GM21576 (cell line): ENCODE data around the gene GSTT4.
"Not testable (repeated sequence)": the region's sequence is repeated elsewhere in the genome, so short reads cannot be mapped to it uniquely, and the experiment has no call there.

Source experiments
- ATAC-seq: cut with Tn5 transposase; IDR thresholded peaks from one replicate; pipeline ENCODE4 v1.9.1; 2021; ENCODE audit warnings: mild to moderate bottlenecking, moderate library complexity; ENCODE audit not compliant: unreplicated experiment

Gene GSTT4

DNA sequence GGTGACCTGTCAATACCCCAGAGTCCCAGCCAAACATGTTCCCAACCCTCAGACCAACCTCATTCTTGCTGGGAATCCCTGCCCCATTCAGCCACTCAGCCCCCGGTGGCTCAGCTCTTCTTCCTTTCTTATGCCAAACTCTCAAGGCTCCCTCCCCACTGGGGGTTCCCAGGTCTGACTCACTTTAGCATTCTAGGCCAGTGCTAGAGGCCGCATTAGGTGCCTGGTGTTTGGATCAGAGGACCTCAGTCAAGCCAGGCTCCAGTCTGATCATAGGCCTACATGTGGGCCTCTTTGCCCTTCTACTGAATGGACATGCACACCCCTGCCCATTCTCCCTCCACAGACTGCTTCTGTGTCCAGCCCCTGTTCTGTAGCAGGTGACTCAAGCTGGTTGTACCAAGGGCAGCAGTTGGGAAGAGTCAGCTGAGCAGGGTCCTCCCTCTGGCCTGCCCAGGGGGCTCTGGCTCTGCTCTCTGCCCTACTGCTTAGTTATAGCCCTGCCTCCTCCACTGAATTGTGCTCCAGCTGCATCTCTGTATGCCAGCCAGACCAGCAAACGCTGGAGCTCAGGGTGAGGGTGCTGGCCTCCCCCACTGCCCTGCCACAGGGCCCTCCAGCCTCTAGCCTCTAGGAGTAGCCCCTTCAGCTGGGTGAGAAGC lies 15.5 kb downstream of the GSTT4 start:
- not testable (repeated sequence) for ATAC-seq

- ATAC-seq = not testable (repeated sequence)
These were observed 18.6 kb downstream of the GSTT4 start for GRCh38 chr22:23986538-23987178.

DNA sequence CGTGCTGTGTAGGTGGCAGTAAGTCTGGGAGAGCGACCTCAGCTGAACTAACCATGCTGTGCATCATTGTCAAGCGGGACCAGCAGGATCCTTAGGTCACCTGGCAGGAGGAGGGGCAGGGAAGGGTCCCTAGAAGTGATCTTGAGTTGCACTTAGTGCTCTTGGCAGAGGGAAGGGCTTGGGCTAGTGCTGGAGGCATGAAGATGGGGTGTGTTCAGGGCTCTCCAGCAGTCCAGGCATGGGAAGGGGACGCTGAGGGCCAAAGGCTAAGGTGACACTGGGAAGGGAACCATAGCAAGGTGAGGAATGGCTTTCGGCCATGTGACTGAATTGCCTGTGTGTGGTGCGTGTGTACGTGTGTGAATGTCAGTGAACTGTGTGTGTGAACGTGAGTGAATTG lies 19.2 kb downstream of the GSTT4 start:
- ATAC-seq = not testable (repeated sequence)

GRCh38 chr22:23984430-23984829 lies 20.8 kb downstream of the GSTT4 start:
- no peak for ATAC-seq

GRCh38 chr22:23980567-23980966 lies 24.7 kb downstream of the GSTT4 start:
- not testable (repeated sequence) for ATAC-seq

- ATAC-seq = not testable (repeated sequence)
These were observed 25.6 kb downstream of the GSTT4 start, which contains the start of gene GSTT2 for GRCh38 chr22:23979557-23980240. Gene GSTT2 (plus strand): TSS chr22:23980134.

- not testable (repeated sequence) for ATAC-seq
These were observed 27.9 kb downstream of the GSTT4 start for GRCh38 chr22:23977304-23977703.

DNA sequence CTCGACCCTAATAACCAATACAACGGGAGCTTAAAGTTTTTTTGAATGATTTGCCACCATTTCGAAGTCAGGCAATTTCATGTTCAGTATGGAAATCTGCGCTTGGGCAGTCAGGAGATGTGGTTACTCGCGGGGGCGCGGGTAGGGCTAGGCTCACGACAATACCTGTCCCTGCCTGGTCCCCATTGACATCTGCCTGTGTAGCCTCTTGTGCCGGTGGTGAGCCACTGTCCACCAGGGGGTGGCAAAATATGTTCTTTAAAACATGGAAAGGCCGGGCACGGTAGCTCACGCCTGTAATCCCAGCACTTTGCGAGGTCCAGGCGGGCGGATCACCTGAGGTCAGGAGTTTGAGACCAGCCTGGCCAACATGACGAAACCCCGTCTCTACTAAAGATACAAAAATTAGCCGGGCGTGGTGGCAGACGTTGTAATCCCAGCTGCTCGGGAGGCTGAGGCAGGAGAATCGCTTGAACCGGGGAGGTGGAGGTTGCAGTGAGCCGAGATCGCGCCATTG lies 30.4 kb downstream of the GSTT4 start:
- ATAC-seq = not testable (repeated sequence)

- ATAC-seq = peak; percentile 91
These were observed 30.9 kb downstream of the GSTT4 start, which contains the start of gene DDT for GRCh38 chr22:23974345-23974744. Gene DDT (minus strand): TSS chr22:23974441. CDS start chr22:23974414, 27 bp downstream.

DNA sequence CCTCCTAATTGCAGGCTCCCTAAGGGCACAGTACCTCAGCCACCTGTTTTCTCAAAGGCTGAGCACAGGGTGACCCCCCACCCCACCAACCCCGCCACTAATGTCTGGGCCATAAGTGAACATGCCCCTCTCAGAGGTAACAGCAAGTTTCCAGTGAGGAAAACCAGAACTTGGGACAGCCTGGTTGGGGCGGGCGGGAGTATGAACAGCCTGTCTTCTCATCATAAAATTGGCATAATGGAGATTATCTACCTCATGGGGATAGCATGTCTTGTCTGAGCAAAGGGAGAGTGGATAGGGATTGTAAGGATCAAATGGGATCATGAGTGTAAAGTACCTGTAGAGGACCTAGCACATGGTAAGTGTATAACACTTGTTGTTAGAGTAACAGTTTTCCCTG lies 33.3 kb downstream of the GSTT4 start:
- ATAC-seq = not testable (repeated sequence)

DNA sequence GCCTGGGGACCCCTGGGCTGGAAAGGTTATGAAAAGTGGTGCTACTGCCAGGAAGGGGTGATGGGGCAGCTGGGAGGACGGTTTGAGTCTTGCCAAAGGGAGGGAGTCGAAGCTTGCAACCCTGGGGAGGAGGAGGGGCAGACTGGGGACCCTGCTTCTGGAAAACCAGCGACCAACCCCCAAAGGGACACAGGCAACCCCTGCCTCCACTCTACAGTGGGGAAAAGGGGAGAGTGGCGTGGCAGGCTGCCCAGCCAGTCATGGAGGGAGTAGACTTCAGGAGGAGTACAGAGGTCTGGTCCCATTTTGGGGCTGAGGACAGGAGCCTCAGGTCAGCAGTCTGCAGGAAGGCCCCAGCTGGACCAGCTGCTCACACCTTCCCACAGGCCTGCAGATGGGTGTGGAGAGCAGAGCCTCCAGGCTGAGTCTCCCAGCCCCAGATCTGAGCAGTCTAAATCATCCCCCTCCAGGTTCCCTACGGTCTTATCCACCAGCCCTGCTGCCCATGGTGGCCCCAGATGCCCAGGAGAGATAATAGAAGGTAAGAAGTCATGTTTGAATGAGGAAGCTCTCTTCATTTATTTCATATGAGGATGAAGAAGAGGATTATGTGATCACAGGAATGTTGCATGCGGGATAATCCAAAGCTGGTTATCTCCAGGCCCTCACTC lies 34.3 kb downstream of the GSTT4 start:
- no peak for ATAC-seq

- ATAC-seq = no peak
These were observed 35.0 kb downstream of the GSTT4 start for GRCh38 chr22:23970201-23970641.

DNA sequence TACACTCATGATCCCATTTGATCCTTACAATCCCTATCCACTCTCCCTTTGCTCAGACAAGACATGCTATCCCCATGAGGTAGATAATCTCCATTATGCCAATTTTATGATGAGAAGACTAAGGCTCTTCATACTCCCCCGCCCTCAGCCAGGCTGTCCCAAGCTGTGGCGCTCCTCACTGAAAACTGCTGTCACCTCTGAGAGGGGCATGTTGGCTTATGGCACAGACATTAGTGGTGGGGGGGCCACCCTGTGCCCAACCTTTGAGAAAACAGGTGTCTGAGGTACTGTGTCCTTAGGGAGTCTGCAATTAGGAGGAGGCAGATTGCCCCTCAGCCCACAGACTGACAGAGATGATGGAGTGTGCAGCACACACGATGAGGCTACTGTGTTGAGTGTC lies 36.2 kb downstream of the GSTT4 start:
- no peak for ATAC-seq

GRCh38 chr22:23966568-23966967 lies 38.7 kb downstream of the GSTT4 start, which contains the start of gene DDTL:
Gene DDTL (plus strand): TSS chr22:23966888. CDS start chr22:23966915, 27 bp downstream.
- ATAC-seq = peak; percentile 92

- ATAC-seq = peak; percentile 35
These were observed 39.2 kb downstream of the GSTT4 start for GRCh38 chr22:23966094-23966493.

GRCh38 chr22:23961084-23961771 lies 44.0 kb downstream of the GSTT4 start, which contains the start of gene GSTT2B:
Gene GSTT2B (minus strand): TSS chr22:23961195. CDS start chr22:23961131, 64 bp downstream.
- ATAC-seq = not testable (repeated sequence)

- ATAC-seq = not testable (repeated sequence)
These were observed 48.9 kb downstream of the GSTT4 start for GRCh38 chr22:23956301-23956900.

- not testable (repeated sequence) for ATAC-seq
These were observed 49.4 kb downstream of the GSTT4 start for GRCh38 chr22:23955886-23956285.

- ATAC-seq = not testable (repeated sequence)
These were observed 50.3 kb downstream of the GSTT4 start for GRCh38 chr22:23954991-23955305.
